ENCODE results near the gene AKAP13.
A peak's percentile ranks its signal among the peaks of the same experiment; 100 is the strongest.
"Not testable (repeated sequence)": the region's sequence is repeated elsewhere in the genome, so short reads cannot be mapped to it uniquely, and the experiment has no call there.

AKAP13 gene

DNA sequence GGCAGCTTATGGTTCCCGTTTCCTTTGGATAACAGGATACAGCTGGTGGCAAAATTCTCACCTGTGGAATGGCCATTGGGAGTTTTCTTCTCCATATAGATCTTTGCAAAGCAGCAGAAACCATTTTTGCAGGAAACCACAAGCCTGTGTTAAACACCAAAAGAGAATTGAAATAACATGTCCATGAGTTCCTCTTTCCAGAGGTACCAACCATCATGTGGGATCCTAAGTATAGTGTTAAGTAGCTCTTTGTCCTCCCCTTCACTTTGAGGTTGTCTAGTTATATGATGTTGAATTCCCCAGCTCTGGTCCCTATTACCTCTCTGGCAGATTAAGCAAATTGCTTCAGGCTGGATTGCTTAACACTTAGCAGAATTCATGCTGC is 94.9 kb downstream of the AKAP13 start:
- DNase-seq (ENCODE audit: low read depth in 2 of 2): no peak

DNA sequence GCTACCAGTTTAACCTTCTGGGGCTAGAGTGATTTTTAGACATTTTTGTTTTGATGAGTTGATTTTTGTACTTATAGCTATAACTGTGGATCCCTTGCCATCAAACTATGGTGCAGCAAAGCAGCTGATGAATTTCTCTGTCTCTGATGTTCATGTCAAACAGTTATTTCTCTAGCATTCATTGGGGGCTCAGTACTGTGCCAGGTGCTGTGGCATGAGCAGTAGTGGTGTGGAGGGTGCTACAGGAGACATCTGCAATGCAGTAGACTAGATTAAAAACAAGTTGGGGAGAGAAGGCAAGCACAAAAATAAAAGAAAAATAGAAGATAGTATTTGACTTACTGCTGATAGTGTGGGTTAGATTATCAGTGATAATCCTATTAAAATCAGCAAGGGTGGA is 95.3 kb downstream of the AKAP13 start:
- no peak for DNase-seq (ENCODE audit: low read depth in 2 of 2)

DNA sequence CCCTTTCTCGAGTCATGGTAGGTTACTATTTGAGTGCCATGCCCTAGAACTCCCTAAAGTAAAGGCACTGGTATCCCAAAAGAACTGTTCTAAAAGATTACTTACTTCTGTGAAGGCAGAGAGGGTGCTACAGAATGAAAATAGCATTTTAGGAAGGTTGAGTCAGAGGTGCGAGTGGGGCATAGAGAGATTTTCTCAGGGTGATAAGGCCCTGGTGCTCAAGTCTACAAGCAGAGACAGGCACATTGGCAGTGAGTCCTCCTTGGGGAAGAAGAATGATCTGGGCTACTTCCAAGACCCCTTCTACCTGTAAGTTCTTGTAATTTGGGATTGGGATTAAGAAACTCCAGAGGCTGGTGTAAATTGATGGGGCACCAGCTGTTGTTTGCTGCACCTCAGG is 96.7 kb downstream of the AKAP13 start:
- no peak for DNase-seq (ENCODE audit: low read depth in 2 of 2)

- no peak for DNase-seq (ENCODE audit: low read depth in 2 of 2)
Observed at GRCh38 chr15:85477730-85478129, 97.3 kb downstream of the AKAP13 start.

- no peak for DNase-seq (ENCODE audit: low read depth in 2 of 2)
Observed at GRCh38 chr15:85479071-85479647, 98.8 kb downstream of the AKAP13 start.

- DNase-seq (ENCODE audit: low read depth in 2 of 2): no peak
Observed at GRCh38 chr15:85480923-85481322, 100.5 kb downstream of the AKAP13 start.

- not testable (repeated sequence) for DNase-seq (ENCODE audit: low read depth in 2 of 2)
Observed at GRCh38 chr15:85481543-85481942, 101.1 kb downstream of the AKAP13 start.

GRCh38 chr15:85482894-85483293 is 102.5 kb downstream of the AKAP13 start:
- no peak for DNase-seq (ENCODE audit: low read depth in 2 of 2)

DNA sequence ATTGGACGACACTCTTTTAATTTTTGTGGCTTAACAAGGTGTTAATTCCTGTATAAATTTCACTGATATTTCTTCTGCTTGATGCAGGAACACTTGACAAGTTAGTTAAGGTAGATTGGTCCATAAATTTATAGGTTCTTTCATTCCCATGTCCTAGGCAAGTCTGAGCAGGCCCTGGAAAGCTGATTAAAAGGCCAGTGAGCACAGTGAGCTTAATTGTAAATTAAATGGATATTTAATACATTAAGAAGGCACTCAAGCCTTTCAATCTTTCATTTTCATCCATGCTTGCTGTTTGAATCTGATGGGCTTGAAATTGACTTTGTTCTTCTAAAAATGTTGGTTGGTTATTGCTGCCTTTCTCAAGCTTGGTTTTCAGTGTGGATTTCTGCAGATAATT is 103.6 kb downstream of the AKAP13 start:
- not testable (repeated sequence) for DNase-seq (ENCODE audit: low read depth in 2 of 2)

DNA sequence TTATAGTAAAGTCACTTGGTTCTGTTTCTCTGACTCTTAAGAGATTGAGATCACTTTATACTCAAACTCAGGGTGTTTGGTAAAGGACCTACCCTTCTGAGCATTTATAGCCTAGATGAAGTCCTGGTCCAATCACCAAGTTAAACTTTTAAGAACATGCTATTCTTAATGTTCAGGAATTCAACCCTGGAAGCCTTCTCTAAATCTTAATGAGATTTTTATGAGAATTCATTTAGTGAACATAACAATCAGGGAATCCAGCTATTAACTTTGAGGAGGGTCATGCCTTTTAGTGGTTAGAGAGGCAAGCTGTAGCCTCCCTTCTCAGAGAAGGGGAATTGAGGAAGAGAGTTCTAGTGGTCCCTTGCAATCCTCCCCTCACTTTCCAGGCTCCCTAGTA is 104.5 kb downstream of the AKAP13 start:
- DNase-seq (ENCODE audit: low read depth in 2 of 2): not testable (repeated sequence)

GRCh38 chr15:85485956-85486567 is 105.7 kb downstream of the AKAP13 start:
- DNase-seq (ENCODE audit: low read depth in 2 of 2): peak in 1 of 2 donors; percentile 31

DNA sequence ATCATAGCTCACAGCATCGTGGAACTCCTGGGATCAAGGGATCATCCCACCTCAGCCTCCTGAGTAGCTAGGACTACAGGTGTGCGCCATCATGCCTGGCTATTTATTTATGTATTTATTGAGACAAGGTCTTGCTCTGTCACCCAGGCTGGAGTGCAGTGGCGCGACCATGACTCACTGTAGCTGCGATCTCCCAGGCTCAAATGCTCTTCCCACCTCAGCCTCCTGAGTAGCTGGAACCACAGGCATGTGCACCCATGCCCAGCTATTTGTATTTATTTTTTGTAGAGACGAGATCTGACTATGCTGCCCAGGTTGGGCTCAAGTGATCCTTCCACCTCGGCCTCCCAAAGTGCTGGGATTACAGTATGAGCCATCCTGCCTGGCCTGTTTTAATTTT is 107.4 kb downstream of the AKAP13 start:
- not testable (repeated sequence) for DNase-seq (ENCODE audit: low read depth in 2 of 2)

DNA sequence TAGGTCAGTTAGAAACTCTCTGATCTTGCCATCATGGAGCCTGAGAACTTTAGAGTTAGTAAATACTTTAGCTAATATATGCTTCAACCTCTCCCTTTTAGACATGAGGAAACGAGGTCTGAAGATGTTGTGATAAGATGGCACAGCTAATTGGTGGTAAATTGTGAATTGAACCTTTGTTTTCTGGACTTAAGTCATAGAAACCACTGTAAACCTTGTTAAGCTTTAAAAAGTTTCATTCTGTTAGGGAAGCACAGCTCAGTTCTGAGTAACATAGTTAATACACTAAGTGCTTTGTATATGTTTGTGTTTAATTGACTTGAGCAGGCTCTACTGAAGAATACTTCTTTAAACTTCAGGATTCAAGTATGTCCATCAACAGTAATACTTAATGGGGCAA is 108.6 kb downstream of the AKAP13 start:
- no peak for DNase-seq (ENCODE audit: low read depth in 2 of 2)

- no peak for DNase-seq (ENCODE audit: low read depth in 2 of 2)
Observed at GRCh38 chr15:85489773-85490493, 109.5 kb downstream of the AKAP13 start.

DNA sequence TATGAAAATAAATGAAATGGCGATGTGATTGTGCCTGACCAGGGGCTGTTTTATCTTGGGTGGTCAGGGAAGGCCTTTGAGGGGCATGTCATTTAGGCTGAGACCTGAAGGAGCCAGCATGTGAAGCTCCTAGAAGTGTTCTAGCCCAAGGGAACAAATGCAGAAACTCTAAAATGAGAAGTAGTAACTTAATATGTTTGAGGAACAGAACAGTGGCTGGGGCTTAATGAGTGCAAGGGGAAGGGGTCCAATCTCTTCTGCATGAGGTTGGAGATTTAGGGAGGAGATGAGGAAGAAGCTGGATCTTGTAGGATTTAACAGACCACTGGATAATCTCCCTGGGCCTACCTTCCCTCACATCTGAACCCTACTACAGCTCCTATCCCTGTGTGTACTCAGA is 110.5 kb downstream of the AKAP13 start:
- no peak for DNase-seq (ENCODE audit: low read depth in 2 of 2)

DNA sequence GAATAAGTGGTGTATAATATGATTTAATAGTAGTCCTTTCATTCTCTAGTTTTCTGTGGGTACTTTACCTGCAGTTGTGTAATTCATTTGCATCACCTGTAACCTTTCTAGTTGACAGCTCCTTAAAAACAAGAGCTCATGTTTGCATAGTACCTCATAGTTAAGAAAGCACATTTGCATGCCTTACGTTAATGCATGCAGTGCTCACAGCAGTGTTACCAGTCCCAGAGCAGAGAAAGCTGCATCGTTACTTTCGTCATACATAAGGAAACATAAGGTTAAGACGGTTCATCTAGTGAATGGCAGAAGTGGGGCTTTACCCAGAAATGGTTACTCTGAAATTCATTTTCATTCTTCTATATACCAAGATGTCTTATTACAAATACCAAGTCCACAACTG is 111.3 kb downstream of the AKAP13 start:
- no peak for DNase-seq (ENCODE audit: low read depth in 2 of 2)

- DNase-seq (ENCODE audit: low read depth in 2 of 2): no peak
Observed at GRCh38 chr15:85492406-85492805, 112.0 kb downstream of the AKAP13 start.

GRCh38 chr15:85493260-85493659 is 112.9 kb downstream of the AKAP13 start:
- no peak for DNase-seq (ENCODE audit: low read depth in 2 of 2)

DNA sequence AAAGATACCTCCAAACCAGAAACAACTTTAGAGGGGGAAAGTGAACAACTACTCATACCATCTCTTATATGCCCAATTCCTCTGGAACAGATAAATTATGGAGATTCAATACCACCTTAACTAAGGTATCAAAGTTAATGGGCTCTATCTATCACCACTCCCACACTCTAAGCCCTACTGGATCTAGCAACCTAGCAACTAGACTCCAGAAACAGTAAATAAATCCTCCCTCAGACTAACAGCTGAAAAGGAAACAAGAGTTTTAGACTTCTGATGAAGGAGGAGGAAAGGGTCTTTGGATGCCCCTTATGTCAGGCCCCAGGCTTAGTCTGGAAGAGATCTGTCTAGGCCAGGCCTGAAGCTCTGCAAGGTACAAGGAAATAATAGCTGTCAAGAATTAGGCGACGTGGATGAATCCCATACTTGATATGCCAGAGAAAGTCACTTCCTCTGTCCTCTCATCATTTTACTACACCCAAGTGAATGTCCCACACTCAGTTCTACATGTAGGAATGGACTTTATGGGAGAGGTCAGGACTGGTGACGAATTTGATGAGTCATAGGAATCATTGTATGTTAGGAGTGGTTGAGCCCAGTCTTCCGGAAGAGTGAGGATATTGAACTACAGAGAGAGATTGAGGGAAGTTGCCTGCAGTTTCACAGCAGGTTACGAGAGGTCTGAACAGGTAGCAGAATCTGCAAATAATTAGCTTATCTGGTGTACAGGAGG is 113.8 kb downstream of the AKAP13 start:
- DNase-seq (ENCODE audit: low read depth in 2 of 2): no peak

DNA sequence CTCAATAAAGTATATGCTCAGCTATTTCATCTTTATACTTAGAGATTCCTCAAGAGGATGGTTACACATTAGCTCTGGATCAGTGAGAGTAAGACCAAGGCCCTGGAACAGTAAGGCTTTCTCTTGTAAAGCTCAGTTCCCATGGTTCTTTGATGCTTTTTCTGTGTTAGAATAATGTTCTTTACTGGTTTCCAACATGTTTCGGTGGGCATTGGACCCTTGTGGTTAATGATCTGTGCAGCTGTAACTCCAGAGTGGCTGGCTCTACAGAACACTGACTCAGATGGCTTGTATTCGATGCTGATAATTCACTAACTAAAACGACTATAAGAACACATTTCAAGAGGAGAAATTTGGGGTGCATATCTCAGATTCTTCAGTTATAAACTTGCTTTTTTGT is 114.7 kb downstream of the AKAP13 start:
- no peak for DNase-seq (ENCODE audit: low read depth in 2 of 2)

- no peak for DNase-seq (ENCODE audit: low read depth in 2 of 2)
Observed at GRCh38 chr15:85495544-85495943, 115.1 kb downstream of the AKAP13 start.

GRCh38 chr15:85496151-85496550 is 115.7 kb downstream of the AKAP13 start:
- no peak for DNase-seq (ENCODE audit: low read depth in 2 of 2)
